Ecto neural progenitor cell (in vitro differentiated cells): Measurements from ENCODE around the gene CST2.
A peak's percentile ranks its signal among the peaks of the same experiment; 100 is the strongest.
"Not testable (repeated sequence)": the region's sequence is repeated elsewhere in the genome, so short reads cannot be mapped to it uniquely, and the experiment has no call there.

Experiments used
- DNase-seq: peaks from one replicate; pipeline ENCODE4 v3.0.0-alpha.2; 2018; ENCODE audit warnings: low spot score

CST2 gene

DNA sequence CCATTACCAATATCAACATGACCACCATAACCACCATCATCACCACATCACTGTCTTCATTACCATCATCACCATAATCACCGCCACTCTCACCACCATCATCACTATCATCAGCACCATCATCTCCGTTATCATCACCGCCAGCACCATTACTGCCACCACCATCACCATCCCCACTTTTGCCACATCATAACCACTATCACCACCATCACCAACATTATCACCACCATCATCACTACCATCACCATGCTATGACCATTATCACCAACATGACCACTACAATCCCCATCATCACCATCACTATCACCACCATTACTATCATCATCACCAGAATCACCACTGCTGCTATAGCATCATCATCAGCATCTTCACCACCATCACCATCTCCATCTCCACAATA is 25.7 kb downstream of the CST2 start:
- no peak for DNase-seq

DNA sequence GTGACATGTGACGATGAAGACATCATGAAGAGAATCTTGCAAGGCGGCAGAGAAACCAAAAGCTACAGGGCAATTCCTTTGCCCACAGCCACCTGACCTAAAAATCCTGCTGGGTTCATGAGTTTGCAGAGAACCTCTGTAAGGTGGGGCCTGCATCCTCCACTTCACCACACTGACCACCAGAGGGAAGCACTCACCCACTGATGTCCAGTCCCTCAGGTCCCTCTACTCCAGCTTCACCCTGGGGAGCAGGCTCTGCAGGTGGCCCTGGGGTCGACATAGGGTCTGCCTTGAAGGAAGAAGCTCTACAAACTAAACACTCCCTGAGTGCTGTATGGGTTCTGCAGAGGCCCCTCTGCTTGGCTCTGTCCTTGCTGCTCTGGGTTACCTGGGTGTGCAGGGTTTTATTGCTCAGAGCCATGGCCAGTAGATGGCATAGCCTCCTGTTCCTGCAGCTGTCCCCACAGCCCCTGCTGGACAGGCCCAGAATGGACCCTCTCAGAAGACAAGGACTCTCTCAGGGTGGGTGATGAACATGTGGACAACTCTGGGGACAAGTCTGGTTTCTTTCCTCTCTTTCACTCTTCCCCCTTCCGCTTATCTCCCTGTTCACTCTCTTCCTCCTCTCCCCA is 27.2 kb downstream of the CST2 start:
- not testable (repeated sequence) for DNase-seq

DNA sequence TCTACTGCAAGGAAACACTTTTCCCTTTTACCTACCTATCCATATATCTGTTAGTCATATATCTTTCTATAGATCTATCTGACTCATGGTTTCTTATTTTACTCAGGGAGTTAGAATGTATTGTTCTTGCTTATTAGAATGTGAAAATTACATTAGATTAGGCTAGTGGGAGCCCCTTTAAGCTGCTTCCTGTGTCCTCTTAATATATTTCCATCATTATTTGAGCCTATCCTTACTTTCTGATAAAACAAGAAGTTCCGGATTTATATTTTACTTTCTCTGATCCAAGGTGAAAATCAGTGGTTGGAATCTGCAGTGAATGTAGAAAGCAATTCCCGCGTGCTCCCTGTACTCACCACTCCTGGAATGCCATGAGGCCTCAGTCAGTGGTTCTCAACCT is 31.0 kb downstream of the CST2 start:
- DNase-seq: no peak

DNA sequence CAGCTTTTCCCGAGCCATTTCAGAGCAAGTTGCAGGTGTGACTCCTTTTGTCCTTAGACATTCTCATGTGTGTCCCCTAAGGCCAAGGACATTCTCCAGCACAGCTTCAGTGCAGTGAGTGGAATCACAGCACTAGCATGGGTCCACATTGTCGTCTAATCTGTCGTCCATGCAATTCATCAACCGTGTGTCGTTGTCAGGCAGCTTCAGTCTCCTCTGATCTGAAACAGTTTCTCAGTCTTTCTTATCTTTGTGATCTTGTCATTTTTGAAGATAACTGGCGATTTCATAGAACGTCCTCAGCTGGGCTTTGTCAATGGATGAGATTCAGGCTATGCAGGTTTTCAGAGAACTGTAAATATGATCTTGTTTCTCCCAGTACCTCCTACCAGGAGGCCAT is 31.7 kb downstream of the CST2 start:
- no peak for DNase-seq

DNA sequence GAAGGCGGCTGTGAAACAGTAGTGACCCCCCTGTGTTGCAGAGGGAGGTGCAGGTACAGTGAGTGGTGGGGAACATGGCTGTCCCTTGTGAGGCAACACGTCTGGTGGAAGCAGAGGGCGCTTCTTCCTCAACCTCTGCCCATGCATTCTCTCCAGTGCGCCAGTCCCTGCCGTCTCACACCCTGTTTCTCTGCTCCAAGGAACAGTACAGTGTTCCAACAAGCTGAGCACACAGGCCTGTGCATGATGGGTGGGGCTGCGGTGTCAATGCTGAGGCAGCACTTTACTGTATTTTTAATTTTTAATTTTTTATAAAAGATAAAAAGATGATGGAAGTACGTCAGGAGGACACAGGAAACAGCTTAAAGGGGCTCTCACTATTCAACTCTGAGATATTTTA is 32.5 kb downstream of the CST2 start:
- DNase-seq: no peak

DNA sequence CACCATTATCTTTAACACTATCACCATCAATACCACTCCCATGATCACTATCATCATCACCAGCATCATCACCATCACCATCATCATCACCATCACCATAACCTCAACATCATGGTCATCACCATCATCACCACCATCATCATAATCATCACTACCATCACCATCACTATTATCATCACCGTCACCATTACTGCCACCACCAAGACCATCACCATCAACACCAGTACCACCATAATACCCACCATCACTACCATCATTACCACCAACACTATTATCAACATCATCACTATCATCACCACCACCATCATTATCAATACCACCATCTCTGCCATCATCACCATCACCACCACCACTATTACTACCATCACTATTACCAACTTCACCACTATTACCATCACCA is 43.1 kb downstream of the CST2 start:
- no peak for DNase-seq

DNA sequence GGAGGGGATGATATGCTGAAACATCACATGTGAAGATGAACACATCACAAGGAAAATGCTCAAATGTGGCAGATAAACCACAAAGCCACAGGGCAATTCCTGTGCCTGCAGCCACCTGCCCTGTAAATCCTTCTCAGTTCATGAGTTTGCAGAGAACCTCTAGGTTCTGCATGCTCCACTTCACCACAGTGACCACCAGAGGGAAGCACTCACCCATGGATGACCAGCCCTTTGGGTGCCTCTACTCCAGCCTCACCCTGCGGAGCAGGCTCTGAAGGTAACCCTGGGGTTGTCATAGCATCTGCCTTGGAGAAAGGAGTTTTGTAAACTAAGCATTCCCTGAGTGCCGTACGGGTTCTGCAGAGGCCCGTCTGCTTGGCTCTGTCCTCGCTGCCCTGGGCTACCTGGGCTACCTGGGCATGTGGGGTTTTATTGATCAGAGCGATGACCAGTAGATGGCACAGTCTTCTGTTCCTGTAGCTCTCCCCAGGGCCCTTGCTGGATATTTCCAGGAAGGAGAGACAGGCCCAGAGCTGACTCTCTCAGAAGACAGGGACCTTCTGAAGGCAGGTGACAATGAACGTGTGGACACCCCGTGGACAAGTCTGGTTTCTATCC is 44.1 kb downstream of the CST2 start:
- DNase-seq: peak; percentile 58

DNA sequence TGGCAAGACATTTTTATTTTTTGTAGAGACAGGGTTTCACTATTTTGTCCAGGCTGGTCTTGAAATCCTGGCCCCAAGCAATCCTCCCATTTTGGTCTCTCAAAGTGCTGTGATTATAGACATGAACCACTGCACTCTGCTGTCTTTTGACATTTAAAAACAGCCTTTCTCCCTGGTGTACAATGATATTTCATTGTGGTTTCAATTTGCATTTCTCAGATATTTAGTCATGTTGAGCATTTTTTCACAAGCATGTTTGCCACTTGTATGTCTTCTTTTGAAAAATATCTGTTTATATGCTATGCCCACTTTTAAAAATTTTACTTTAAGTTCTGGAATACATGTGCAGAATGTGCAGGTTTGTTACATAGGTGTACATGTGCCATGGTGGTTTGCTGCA is 47.9 kb downstream of the CST2 start:
- DNase-seq: not testable (repeated sequence)

DNA sequence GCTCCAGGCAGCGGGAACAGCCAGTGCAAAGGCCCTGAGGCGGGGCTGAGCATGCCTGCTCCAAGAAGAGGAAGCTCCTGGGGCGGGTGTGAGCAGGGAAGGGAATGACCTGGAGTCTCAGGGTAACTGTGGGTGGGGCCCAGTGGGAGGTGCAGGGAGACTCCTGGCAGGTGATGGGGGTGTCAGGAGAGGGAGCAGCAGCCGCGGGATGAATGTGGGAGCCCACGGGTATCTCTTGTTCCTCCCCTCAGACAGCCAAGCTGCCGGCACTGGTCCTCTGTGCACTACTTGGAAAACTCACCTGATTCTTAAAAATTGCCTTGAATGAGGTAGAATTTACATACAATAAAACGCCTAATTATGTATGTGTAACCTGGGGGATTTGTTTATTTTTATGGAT is 49.1 kb downstream of the CST2 start:
- not testable (repeated sequence) for DNase-seq

DNA sequence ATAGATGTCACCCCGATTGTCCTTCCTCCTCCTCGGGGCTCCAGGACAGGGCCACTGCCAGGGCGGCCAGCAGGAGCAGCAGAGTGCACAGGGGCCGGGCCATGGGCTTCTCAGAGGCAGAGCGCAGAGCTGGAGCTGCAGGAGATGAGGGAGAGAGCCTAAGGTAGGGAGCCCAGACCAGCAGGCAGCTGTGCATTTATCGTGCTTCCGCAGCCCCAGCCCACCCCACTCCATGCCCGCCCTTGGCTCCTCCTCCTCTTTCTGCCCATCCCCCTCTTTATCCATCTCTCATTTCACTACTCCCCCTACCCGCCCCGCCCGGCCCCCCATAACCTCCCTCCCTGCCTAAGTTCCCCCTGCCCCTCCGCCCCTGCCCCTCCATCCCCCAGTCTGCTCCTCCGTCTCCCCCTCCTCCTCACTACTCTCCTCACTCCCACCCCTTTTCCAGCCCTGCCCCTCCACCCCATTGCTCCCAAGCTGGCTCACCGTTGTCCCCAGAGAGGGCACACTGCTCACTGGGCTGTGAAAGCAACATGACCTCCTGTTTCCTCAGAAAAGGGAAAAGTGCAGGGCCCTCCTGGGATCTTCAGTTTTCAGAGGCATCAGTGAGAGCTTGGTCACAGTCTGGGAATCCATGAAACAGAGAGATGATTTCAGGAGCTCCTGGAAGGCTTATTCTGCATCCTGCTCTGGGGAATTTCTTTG is 50.3 kb downstream of the CST2 start:
- DNase-seq: peak; percentile 62

DNA sequence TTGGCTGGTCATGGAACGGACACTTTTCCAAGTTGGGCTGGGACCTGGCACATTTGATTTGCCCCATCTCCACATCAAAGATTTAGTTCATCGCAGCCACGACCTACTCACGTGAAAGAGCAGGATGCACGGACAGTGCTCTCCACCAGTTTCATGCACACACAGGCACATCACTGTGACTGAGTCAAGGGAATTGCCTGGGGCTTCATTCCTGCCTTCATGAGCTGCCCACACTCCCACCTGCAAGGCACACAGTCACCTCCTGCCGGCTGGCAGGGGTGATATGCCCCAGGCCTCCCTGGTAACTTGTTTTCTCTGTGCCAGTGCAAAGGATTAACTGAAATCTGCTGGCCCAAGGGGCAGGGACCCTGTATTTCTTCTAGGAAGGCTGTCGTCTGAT is 52.4 kb downstream of the CST2 start:
- no peak for DNase-seq
